Activated T-helper 9 cell treated with anti-CD3 and anti-CD28 coated beads, Interleukin-2, amount 50 U/mL, for 16 hours (primary cell): Measurements from ENCODE around the gene OR5A2.
"Not testable (repeated sequence)": the region's sequence is repeated elsewhere in the genome, so short reads cannot be mapped to it uniquely, and the experiment has no call there.

Source experiments
- DNase-seq: peaks from one replicate; pipeline ENCODE4 v3.0.0-alpha.2; 2020; ENCODE audit warnings: low read depth

Gene OR5A2

GRCh38 chr11:59380263-59381059, 45.8 kb downstream of the OR5A2 start:
- no peak for DNase-seq

DNA sequence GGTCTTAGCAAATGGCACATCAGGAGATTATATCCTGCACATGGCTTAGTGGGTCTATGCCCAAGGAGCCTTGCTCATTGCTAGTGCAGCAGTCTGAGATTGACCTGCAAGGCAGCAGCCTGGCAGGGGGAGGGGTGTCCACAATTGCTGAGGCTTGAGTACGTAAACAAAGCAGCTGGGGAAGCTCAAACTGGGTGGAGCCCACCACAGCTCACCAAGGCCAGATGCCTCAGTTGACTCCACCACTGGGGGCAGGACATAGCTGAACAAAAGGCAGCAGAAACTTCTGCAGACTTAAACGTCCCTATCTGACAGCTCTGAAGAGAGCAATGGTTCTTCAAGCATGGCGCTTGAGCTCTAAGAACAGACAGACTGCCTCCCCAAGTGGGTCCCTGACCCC, 53.9 kb downstream of the OR5A2 start:
- not testable (repeated sequence) for DNase-seq

- no peak for DNase-seq
These were observed 57.8 kb downstream of the OR5A2 start for GRCh38 chr11:59368238-59369022.
